ENCODE measurements around the gene ARHGAP26.

DNA sequence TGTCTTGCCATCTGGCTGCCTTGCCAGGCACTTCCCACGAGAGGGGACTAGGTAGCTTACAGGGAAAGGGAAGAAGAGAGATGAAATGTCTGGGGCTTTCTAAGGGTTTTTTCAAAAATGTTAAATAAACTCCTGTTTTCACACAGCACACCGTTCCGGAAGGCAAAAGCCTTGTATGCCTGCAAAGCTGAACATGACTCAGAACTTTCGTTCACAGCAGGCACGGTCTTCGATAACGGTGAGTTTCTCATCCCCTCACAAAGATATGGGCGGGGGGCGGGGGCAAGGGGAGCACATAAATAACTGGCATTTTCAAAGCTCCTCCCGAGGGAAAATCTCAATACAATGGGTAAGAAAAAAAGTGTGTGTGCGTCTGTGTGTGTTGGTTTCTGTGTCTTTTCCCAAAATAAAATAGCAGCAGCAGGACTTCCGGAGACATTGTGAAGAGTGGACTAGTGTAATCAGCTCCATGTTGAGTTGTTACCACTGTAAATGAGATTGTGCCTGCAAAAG lies 443.7 kb downstream of the ARHGAP26 start:
- TF ChIP-seq, protein P1, sequence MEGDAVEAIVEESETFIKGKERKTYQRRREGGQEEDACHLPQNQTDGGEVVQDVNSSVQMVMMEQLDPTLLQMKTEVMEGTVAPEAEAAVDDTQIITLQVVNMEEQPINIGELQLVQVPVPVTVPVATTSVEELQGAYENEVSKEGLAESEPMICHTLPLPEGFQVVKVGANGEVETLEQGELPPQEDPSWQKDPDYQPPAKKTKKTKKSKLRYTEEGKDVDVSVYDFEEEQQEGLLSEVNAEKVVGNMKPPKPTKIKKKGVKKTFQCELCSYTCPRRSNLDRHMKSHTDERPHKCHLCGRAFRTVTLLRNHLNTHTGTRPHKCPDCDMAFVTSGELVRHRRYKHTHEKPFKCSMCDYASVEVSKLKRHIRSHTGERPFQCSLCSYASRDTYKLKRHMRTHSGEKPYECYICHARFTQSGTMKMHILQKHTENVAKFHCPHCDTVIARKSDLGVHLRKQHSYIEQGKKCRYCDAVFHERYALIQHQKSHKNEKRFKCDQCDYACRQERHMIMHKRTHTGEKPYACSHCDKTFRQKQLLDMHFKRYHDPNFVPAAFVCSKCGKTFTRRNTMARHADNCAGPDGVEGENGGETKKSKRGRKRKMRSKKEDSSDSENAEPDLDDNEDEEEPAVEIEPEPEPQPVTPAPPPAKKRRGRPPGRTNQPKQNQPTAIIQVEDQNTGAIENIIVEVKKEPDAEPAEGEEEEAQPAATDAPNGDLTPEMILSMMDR (IDR thresholded peaks at IDR 0.05 in 8 of 11, conservative IDR thresholded peaks at IDR 0.05 in 3 of 11), result no peak
- TF ChIP-seq POLR2AphosphoS5 (IDR thresholded peaks at IDR 0.05), result no peak
